Measurements from ENCODE around the gene PRPF18.

PRPF18 gene

GRCh38 chr10:13657101-13657680 lies 70.4 kb downstream of the PRPF18 start:
- H3K27ac Mint-ChIP-seq = no peak overlapping the region
- no peaks in the 10 kb centered on the region for H3K9me3 Mint-ChIP-seq
- intact Hi-C loops (cut with micrococcal nuclease) = no loop called here
- H3K4me3 Mint-ChIP-seq = no peak overlapping the region
- peaks cover 20% of the 10 kb centered on the region for H3K4me1 Mint-ChIP-seq (ENCODE audit: low read depth)
- peaks cover 2% of the 10 kb centered on the region for H3K27me3 Mint-ChIP-seq
- peaks cover 96% of the 10 kb centered on the region for H3K36me3 Mint-ChIP-seq (ENCODE audit: low read depth)

GRCh38 chr10:13658264-13658663 lies 71.5 kb downstream of the PRPF18 start:
- Mint-ChIP-seq H3K27ac (no peak overlapping the region), H3K36me3 (ENCODE audit: low read depth) (peaks cover 96% of the 10 kb centered on the region), H3K4me1 (ENCODE audit: low read depth) (peaks cover 20% of the 10 kb centered on the region), H3K27me3 (peaks cover 2% of the 10 kb centered on the region), H3K4me3 (no peak overlapping the region), H3K9me3 (no peaks in the 10 kb centered on the region)
- intact Hi-C loops (cut with micrococcal nuclease) = no loop called here

DNA sequence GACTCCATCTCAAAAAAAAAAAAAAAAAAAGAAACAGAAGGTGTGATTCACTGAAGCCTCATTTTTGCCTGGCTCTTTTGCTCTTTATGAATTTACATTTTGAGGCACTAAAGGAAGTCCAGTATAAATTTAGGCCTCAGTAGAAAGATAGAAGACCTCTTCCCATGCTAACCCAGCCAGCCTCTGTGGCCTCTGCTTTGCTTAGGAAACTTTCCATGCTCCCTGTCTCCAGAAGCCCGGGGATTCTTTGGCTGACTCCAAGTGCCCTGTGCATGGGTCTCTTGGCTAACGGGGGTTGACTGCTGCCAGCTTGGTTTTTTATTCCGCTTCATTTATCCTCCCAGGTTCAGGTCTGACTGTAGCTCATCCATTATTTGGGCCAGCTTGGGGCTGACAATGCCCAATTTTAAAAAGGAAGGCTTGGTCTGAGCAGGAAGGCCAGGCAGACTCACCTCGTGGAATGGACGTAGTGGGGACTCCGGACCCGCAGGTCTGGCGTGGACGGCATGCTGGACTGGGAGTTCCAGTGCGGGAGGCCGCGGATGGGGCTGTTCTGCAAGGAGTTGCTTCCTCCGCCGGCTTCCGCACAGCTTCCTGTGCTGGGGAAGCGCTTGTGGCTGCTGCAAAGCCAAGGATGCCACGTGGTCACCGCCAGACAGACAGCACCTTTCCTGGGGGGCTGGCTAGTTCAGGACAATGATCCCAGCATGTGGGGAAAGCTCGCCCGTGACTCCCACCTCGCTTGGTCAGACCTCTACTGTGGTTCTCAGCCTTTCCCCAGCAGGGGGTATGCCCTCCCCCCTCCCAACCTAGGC lies 72.3 kb downstream of the PRPF18 start:
- H3K27ac Mint-ChIP-seq = no peak overlapping the region

DNA sequence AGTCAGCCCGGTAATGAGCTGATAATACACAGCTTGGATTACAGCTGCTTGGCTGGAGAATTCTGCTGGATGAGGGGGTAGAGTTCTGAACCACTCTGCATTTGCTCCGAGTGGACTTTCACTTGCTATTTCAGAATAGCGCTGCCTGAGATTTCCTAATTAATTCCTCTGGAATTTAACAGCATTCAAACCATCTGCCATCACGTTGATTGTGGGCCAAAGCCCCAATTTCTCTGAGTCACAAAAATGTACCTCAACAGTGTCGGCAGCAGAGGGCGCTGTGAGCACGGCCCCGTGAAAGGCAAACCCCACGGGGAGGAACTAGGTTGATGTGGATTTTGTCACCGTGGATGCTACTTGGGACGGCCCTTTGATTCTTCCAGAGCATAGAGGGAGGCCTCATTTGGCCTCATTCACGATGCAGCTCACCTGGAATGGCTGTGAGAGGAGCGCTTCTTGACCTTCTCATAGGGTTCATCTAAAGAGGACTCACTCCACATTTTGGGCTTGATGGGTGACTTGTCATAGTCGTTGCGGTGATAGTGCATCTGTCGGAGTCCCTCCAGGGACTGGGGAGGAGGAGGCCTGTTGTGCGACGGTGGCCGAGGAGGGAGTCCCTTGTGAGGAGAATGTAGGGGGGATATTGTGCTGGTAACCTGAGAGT lies 73.3 kb downstream of the PRPF18 start:
- intact Hi-C loops (cut with micrococcal nuclease) = loop anchor here (1.0 kb wide), 1 partner anchor 118 kb away; no protein-coding TSS in a partner anchor
- Mint-ChIP-seq H3K4me1 (ENCODE audit: low read depth) (peaks cover 20% of the 10 kb centered on the region), H3K27ac (no peak overlapping the region), H3K36me3 (ENCODE audit: low read depth) (peaks cover 97% of the 10 kb centered on the region), H3K9me3 (no peaks in the 10 kb centered on the region), H3K27me3 (peaks cover 2% of the 10 kb centered on the region), H3K4me3 (no peak overlapping the region)

More for the DNA sequence above, 72.3 kb downstream of the PRPF18 start:
- H3K27me3 Mint-ChIP-seq = peaks cover 2% of the 10 kb centered on the region
- no peaks in the 10 kb centered on the region for H3K9me3 Mint-ChIP-seq
- peaks cover 96% of the 10 kb centered on the region for H3K36me3 Mint-ChIP-seq (ENCODE audit: low read depth)
- intact Hi-C loops (cut with micrococcal nuclease) = no loop called here
- H3K4me3 Mint-ChIP-seq = no peak overlapping the region
- H3K4me1 Mint-ChIP-seq (ENCODE audit: low read depth) = peaks cover 20% of the 10 kb centered on the region

DNA sequence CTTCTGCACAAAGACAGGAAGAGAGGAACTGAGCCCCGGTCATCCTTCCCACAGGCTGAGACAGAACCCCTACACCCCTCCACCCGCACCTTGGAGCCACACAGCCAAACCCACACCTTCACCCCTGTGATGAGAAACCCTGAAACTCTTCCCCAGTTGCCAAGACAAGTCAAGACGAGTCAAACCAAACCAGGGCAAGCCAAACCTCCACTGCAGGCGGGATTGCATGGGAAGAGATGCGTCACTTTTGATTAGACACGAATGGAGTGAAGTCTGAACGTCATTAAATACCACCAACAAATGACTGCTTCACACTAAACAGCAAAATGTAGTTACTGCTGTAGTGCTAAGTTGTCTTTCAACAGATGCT lies 73.8 kb downstream of the PRPF18 start:
- H3K9me3 Mint-ChIP-seq = no peaks in the 10 kb centered on the region
- peaks cover 2% of the 10 kb centered on the region for H3K27me3 Mint-ChIP-seq
- H3K27ac Mint-ChIP-seq = no peak overlapping the region
- intact Hi-C loops (cut with micrococcal nuclease) = loop anchor here (1.0 kb wide), 1 partner anchor 118 kb away; no protein-coding TSS in a partner anchor
- H3K4me3 Mint-ChIP-seq = no peak overlapping the region
- H3K4me1 Mint-ChIP-seq (ENCODE audit: low read depth) = peaks cover 20% of the 10 kb centered on the region
- H3K36me3 Mint-ChIP-seq (ENCODE audit: low read depth) = peaks cover 97% of the 10 kb centered on the region

DNA sequence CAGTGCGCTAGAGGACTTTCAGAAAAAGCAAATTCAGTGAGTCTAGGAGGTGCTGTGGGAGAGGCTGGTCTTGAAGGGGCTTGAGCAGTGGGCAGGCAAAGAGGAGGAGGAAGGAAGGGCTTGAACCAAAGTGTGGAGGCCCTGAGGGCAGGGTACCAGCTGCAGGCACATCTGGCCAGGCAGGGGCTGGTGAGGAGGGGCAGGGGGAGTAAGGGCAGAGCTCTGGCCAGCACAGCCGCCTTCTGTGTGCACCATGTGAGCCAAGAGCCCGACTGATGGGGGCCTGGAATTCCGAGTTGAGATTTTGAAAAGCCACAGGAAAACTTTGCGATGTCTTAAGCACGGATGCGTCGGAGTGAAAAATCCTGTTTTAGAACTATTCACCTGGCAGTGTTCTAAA lies 74.5 kb downstream of the PRPF18 start:
- H3K4me3 Mint-ChIP-seq = no peak overlapping the region
- H3K27me3 Mint-ChIP-seq = peaks cover 2% of the 10 kb centered on the region
- peaks cover 20% of the 10 kb centered on the region for H3K4me1 Mint-ChIP-seq (ENCODE audit: low read depth)
- H3K36me3 Mint-ChIP-seq (ENCODE audit: low read depth) = peaks cover 97% of the 10 kb centered on the region
- H3K27ac Mint-ChIP-seq = no peak overlapping the region
- intact Hi-C loops (cut with micrococcal nuclease) = no loop called here
- no peaks in the 10 kb centered on the region for H3K9me3 Mint-ChIP-seq

GRCh38 chr10:13665516-13666262 lies 78.9 kb downstream of the PRPF18 start:
- intact Hi-C loops (cut with micrococcal nuclease) = no loop called here
- no peak overlapping the region for H3K4me3 Mint-ChIP-seq
- no peak overlapping the region for H3K27ac Mint-ChIP-seq
- no peaks in the 10 kb centered on the region for H3K4me1 Mint-ChIP-seq (ENCODE audit: low read depth)
- H3K9me3 Mint-ChIP-seq = no peaks in the 10 kb centered on the region
- peaks cover 100% of the 10 kb centered on the region for H3K36me3 Mint-ChIP-seq (ENCODE audit: low read depth)
- no peaks in the 10 kb centered on the region for H3K27me3 Mint-ChIP-seq

DNA sequence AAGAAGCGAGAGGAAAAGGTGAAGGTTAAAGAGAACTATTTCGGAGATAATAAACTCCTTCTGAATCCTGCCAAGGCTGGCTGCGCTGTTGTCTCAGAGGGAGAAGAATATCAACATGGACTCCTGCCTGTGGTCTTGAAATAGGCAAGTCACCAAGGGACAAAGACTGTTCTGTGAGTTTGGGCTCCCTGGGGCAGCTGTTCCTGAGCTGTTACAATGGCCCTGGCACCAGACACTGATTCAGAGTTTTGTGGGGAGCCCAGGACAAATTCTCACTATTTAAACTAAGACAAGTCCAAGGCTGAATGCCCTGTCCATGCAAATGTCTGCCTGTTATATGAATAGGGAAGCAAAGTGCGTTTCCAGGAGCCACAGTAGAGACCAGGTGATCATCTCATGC lies 81.4 kb downstream of the PRPF18 start:
- Mint-ChIP-seq H3K4me3 (no peak overlapping the region), H3K27me3 (no peaks in the 10 kb centered on the region), H3K4me1 (ENCODE audit: low read depth) (no peaks in the 10 kb centered on the region), H3K27ac (no peak overlapping the region), H3K36me3 (ENCODE audit: low read depth) (peaks cover 98% of the 10 kb centered on the region), H3K9me3 (no peaks in the 10 kb centered on the region)
- intact Hi-C loops (cut with micrococcal nuclease) = no loop called here

- H3K9me3 Mint-ChIP-seq = no peaks in the 10 kb centered on the region
- H3K36me3 Mint-ChIP-seq (ENCODE audit: low read depth) = peaks cover 98% of the 10 kb centered on the region
- no peaks in the 10 kb centered on the region for H3K4me1 Mint-ChIP-seq (ENCODE audit: low read depth)
- H3K27me3 Mint-ChIP-seq = no peaks in the 10 kb centered on the region
- no peak overlapping the region for H3K27ac Mint-ChIP-seq
- H3K4me3 Mint-ChIP-seq = no peak overlapping the region
- intact Hi-C loops (cut with micrococcal nuclease) = no loop called here
Measured at GRCh38 chr10:13669182-13669855, 82.6 kb downstream of the PRPF18 start.

- H3K9me3 Mint-ChIP-seq = no peaks in the 10 kb centered on the region
- H3K36me3 Mint-ChIP-seq (ENCODE audit: low read depth) = peaks cover 98% of the 10 kb centered on the region
- no peak overlapping the region for H3K4me3 Mint-ChIP-seq
- intact Hi-C loops (cut with micrococcal nuclease) = no loop called here
- no peaks in the 10 kb centered on the region for H3K27me3 Mint-ChIP-seq
- H3K4me1 Mint-ChIP-seq (ENCODE audit: low read depth) = no peaks in the 10 kb centered on the region
- H3K27ac Mint-ChIP-seq = no peak overlapping the region
Measured at GRCh38 chr10:13669901-13670300, 83.1 kb downstream of the PRPF18 start.

DNA sequence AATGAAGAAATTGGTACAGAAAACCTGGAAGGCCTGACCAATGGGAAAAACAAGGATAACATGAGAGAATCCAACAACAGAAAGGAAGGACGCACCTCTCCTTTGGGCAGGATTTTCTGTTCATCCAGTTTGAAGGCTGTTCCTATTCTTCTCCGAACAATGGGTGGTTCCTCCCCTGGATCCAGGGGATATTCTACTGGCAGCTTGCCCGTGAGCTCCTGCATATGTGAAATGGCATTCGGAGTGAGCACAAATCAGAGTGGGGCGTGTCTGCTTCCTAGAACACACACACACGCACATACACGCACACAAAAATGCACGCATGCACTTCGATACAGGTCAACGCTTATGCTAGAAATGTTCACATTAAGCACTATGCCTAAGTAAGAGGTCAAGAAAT lies 83.5 kb downstream of the PRPF18 start:
- no peak overlapping the region for H3K4me3 Mint-ChIP-seq
- peaks cover 96% of the 10 kb centered on the region for H3K36me3 Mint-ChIP-seq (ENCODE audit: low read depth)
- no peak overlapping the region for H3K27ac Mint-ChIP-seq
- intact Hi-C loops (cut with micrococcal nuclease) = no loop called here
- H3K9me3 Mint-ChIP-seq = no peaks in the 10 kb centered on the region
- H3K4me1 Mint-ChIP-seq (ENCODE audit: low read depth) = no peaks in the 10 kb centered on the region
- no peaks in the 10 kb centered on the region for H3K27me3 Mint-ChIP-seq

- H3K9me3 Mint-ChIP-seq = no peaks in the 10 kb centered on the region
- no peak overlapping the region for H3K27ac Mint-ChIP-seq
- H3K4me3 Mint-ChIP-seq = no peak overlapping the region
- H3K36me3 Mint-ChIP-seq (ENCODE audit: low read depth) = peaks cover 87% of the 10 kb centered on the region
- no peaks in the 10 kb centered on the region for H3K4me1 Mint-ChIP-seq (ENCODE audit: low read depth)
- no peaks in the 10 kb centered on the region for H3K27me3 Mint-ChIP-seq
- intact Hi-C loops (cut with micrococcal nuclease) = no loop called here
Measured at GRCh38 chr10:13671904-13672303, 85.1 kb downstream of the PRPF18 start.

DNA sequence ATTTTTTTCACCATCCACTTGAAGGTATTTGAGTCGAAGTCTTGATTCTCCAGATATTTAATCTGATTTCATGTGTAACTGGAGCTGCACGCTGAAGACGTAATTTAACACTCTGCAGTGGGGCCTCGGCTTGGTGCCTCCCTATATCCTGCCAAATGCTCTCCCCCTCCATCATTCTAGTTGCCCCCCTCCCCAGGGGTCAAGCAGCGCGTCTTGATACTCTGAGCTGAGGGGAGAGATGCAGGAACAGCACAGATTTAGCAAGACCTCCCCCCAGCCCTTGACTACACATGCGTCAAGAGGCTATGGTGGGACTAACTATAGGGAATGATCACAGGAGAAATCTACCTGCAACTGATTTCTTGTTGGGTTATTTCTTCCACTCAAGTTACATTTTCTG lies 85.8 kb downstream of the PRPF18 start:
- intact Hi-C loops (cut with micrococcal nuclease) = no loop called here

More for the DNA sequence above, 85.8 kb downstream of the PRPF18 start:
- Mint-ChIP-seq H3K4me1 (ENCODE audit: low read depth) (no peaks in the 10 kb centered on the region), H3K27me3 (no peaks in the 10 kb centered on the region), H3K4me3 (no peak overlapping the region), H3K36me3 (ENCODE audit: low read depth) (peaks cover 87% of the 10 kb centered on the region), H3K27ac (no peak overlapping the region), H3K9me3 (no peaks in the 10 kb centered on the region)
